HL-60 (cell line): Measurements from ENCODE around the gene PCGF3.

Experiments
- DNase-seq, 2 experiments: peaks; one replicate each; pipeline ENCODE4 v3.0.0-alpha.2; 2010 to 2020; ENCODE audit warnings: low read depth in 1 of 2, low spot score in 1 of 2
- H3K27ac ChIP-seq: fragments of 250-450 bp; sonication (Bioruptor Pico); replicated peaks from 2 replicates; pipeline ENCODE4 v1.5.1; 2020; ENCODE audit warnings: mild to moderate bottlenecking, moderate library complexity
- H3K27me3 ChIP-seq: fragments of 250-450 bp; sonication (Bioruptor Pico); 2 replicates; pipeline ENCODE4 v1.5.1; 2021; ENCODE audit warnings: mild to moderate bottlenecking, moderate library complexity; ENCODE audit not compliant: insufficient read depth, poor library complexity, severe bottlenecking
- H3K4me3 ChIP-seq: replicated peaks from 2 replicates; pipeline ENCODE4 v1.5.1; 2011; ENCODE audit warnings: mild to moderate bottlenecking, control low read depth, low read length; ENCODE audit not compliant: insufficient read depth
- GABPA ChIP-seq: IDR thresholded peaks from 2 replicates; pipeline ENCODE4 v1.6.1; 2012; ENCODE audit warnings: low read depth
- POLR2AphosphoS5 ChIP-seq: IDR thresholded peaks from 2 replicates; pipeline ENCODE4 v1.6.1; 2012; ENCODE audit warnings: low read depth
- SPI1 ChIP-seq: IDR thresholded peaks from 2 replicates; pipeline ENCODE4 v1.6.1; 2012; ENCODE audit warnings: low read depth, mild to moderate bottlenecking, borderline replicate concordance
- long read RNA-seq: library from polyadenylated mRNA; unstranded; transcript quantifications from one replicate; pipeline ENCODE4 v2.0.0, GENCODE V29; 2020
- TF ChIP-seq, protein P1 (sequence below): IDR thresholded peaks from 2 replicates; pipeline ENCODE4 v1.6.1; 2012; ENCODE audit warnings: low read depth; ENCODE audit not compliant: insufficient replicate concordance
- TF ChIP-seq, protein P2 (sequence below): IDR thresholded peaks from one replicate; pipeline ENCODE4 v1.5.1; 2011; ENCODE audit warnings: low read length, control low read depth, inconsistent platforms; ENCODE audit not compliant: insufficient read depth

PCGF3 gene, protein sequence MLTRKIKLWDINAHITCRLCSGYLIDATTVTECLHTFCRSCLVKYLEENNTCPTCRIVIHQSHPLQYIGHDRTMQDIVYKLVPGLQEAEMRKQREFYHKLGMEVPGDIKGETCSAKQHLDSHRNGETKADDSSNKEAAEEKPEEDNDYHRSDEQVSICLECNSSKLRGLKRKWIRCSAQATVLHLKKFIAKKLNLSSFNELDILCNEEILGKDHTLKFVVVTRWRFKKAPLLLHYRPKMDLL
- long read RNA-seq, full-length matches to known transcripts, result 15 of 20 reads
- long read RNA-seq, partial matches to known transcripts, result 2 of 20 reads
- long read RNA-seq, other reads (novel, unspliced or antisense), result 3 of 20 reads

- no peak for TF ChIP-seq GABPA
- TF ChIP-seq POLR2AphosphoS5, result no peak
- TF ChIP-seq, protein P1, sequence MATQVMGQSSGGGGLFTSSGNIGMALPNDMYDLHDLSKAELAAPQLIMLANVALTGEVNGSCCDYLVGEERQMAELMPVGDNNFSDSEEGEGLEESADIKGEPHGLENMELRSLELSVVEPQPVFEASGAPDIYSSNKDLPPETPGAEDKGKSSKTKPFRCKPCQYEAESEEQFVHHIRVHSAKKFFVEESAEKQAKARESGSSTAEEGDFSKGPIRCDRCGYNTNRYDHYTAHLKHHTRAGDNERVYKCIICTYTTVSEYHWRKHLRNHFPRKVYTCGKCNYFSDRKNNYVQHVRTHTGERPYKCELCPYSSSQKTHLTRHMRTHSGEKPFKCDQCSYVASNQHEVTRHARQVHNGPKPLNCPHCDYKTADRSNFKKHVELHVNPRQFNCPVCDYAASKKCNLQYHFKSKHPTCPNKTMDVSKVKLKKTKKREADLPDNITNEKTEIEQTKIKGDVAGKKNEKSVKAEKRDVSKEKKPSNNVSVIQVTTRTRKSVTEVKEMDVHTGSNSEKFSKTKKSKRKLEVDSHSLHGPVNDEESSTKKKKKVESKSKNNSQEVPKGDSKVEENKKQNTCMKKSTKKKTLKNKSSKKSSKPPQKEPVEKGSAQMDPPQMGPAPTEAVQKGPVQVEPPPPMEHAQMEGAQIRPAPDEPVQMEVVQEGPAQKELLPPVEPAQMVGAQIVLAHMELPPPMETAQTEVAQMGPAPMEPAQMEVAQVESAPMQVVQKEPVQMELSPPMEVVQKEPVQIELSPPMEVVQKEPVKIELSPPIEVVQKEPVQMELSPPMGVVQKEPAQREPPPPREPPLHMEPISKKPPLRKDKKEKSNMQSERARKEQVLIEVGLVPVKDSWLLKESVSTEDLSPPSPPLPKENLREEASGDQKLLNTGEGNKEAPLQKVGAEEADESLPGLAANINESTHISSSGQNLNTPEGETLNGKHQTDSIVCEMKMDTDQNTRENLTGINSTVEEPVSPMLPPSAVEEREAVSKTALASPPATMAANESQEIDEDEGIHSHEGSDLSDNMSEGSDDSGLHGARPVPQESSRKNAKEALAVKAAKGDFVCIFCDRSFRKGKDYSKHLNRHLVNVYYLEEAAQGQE, result no peak
- TF ChIP-seq, protein P2, sequence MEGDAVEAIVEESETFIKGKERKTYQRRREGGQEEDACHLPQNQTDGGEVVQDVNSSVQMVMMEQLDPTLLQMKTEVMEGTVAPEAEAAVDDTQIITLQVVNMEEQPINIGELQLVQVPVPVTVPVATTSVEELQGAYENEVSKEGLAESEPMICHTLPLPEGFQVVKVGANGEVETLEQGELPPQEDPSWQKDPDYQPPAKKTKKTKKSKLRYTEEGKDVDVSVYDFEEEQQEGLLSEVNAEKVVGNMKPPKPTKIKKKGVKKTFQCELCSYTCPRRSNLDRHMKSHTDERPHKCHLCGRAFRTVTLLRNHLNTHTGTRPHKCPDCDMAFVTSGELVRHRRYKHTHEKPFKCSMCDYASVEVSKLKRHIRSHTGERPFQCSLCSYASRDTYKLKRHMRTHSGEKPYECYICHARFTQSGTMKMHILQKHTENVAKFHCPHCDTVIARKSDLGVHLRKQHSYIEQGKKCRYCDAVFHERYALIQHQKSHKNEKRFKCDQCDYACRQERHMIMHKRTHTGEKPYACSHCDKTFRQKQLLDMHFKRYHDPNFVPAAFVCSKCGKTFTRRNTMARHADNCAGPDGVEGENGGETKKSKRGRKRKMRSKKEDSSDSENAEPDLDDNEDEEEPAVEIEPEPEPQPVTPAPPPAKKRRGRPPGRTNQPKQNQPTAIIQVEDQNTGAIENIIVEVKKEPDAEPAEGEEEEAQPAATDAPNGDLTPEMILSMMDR, result no peak
- Histone ChIP-seq H3K27me3 (no peaks in the 10 kb centered on the region), H3K4me3 (peak within 1 kb of the TSS; percentile 75), H3K27ac (peak within 1 kb of the TSS; percentile 69)
- DNase-seq, result peak; percentile 85 to 92
These were observed at the start of gene PCGF3 for GRCh38 chr4:705278-706082. Gene PCGF3 (plus strand): TSS chr4:705832. CDS start chr4:733681, 27,849 bp downstream.

DNA sequence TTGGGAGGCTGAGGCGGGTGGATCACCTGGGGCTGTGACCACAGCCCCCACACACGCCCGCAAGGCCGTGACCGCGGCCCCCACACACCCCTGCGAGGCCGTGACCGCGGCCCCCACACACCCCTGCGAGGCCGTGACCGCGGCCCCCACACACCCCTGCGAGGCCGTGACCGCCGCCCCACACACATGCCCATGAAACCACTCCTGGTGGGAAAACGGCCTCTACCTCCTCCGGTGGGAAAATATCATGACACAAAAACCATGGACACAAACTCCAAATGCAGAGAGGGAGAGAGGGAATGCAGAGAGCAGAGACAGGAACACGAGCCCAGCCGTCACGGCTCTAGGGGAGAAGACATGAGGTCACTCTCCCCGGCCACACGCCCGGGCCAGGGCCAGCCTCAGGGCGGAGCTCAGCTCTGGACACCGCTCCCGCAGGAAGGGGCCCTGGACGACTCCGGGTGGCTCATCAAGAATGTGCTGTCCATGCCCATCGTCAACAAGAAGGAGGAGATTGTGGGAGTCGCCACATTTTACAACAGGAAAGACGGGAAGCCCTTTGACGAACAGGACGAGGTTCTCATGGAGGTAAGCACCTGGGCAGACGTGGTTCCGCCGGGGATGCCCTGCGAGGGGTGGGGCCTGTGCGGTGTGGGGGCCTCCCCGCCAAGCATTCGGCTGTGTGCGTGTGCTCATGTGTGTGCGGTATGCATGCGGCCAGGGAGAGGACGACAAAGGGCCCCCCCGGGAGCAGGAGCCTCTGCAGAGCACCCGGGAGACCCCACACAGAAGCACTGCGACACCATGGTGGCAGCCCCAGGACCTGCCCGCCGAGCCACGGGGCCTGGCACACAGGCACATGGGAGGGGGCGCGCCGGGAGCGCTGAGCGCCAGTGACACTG is 48.9 kb upstream of the PCGF3 start:
- TF ChIP-seq SPI1 (no peak), POLR2AphosphoS5 (no peak), GABPA (no peak)
- TF ChIP-seq, protein P1, result no peak
- TF ChIP-seq, protein P2, result no peak
- Histone ChIP-seq H3K27ac (no peak overlapping the region), H3K27me3 (no peaks in the 10 kb centered on the region), H3K4me3 (no peak overlapping the region)
- DNase-seq, result no peak

DNA sequence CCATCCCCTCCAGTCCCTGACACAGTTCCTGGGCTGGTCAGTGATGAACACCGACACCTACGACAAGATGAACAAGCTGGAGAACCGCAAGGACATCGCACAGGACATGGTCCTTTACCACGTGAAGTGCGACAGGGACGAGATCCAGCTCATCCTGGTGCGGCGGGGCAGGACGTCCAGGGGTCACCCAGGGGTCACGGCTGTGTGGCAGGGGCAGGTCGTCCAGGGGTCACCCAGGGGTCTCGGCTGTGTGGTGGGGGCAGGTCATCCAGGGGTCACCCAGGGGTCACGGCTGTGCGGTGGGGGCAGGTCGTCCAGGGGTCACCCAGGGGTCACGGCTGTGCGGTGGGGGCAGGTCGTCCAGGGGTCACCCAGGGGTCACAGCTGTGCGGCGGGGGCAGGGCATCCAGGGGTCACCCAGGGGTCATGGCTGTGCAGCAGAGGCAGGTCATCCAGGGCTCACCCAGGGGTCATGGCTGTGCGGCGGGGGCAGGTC is 48.2 kb upstream of the PCGF3 start:
- TF ChIP-seq POLR2AphosphoS5 (no peak), SPI1 (no peak), GABPA (no peak)
- TF ChIP-seq, protein P2, result no peak
- TF ChIP-seq, protein P1, result no peak
- Histone ChIP-seq H3K27me3 (no peaks in the 10 kb centered on the region), H3K4me3 (no peak overlapping the region), H3K27ac (no peak overlapping the region)
- no peak for DNase-seq
